ENCODE data around the gene ZNF521. TPM values are rescaled to one million over a fixed set of nuclear protein-coding genes. Genes with fewer than 3 reads are reported as not detected.

Gene ZNF521
- total RNA-seq, 1 donor from 2014 or later: 48.0 TPM

GRCh38 chr18:25345081-25345866 lies 6.7 kb downstream of the ZNF521 start:
- H3K4me1 ChIP-seq (ENCODE audit: insufficient read depth, low read length): peaks cover 5% of the 10 kb centered on the region
- FAIRE-seq (no peak), DNase-seq (ENCODE audit: low read depth) (no peak)
- no peak overlapping the region for H2AFZ ChIP-seq (ENCODE audit: low read depth, low read length)
- H3K9ac ChIP-seq (ENCODE audit: low read length): no peak overlapping the region
- TF ChIP-seq CTCF (IDR thresholded peaks at IDR 0.05; ENCODE audit: insufficient read depth, low read depth, low read length): no peak
- TF ChIP-seq EZH2 (IDR thresholded peaks at IDR 0.05; ENCODE audit: insufficient read depth, low read length): no peak
- H4K20me1 ChIP-seq (ENCODE audit: insufficient read depth, low read length): peaks cover 5% of the 10 kb centered on the region
- no peaks in the 10 kb centered on the region for H3K27me3 Mint-ChIP-seq (ENCODE audit: low read depth, unreplicated experiment)
- no peak overlapping the region for H3K4me3 ChIP-seq (ENCODE audit: insufficient read depth, low read depth, low read length)
- H3K4me3 Mint-ChIP-seq (ENCODE audit: unreplicated experiment): no peak overlapping the region
- H3K79me2 ChIP-seq (ENCODE audit: insufficient read depth, low read length): peaks cover 41% of the 10 kb centered on the region
- no peaks in the 10 kb centered on the region for H3K36me3 ChIP-seq (ENCODE audit: insufficient read depth, low read length)
- H3K27me3 ChIP-seq (ENCODE audit: insufficient read depth, low read length): no peaks in the 10 kb centered on the region
- no peaks in the 10 kb centered on the region for H3K36me3 Mint-ChIP-seq (ENCODE audit: low read depth, unreplicated experiment)
- no peaks in the 10 kb centered on the region for H3K9me3 Mint-ChIP-seq (ENCODE audit: unreplicated experiment)
- no peak overlapping the region for H3K27ac ChIP-seq (ENCODE audit: low read depth, low read length)
- H3K9me3 ChIP-seq (ENCODE audit: insufficient read depth, low read depth, low read length): no peaks in the 10 kb centered on the region
- no peak overlapping the region for H3K4me2 ChIP-seq (ENCODE audit: low read length)
- no peak overlapping the region for H3K27ac Mint-ChIP-seq (ENCODE audit: unreplicated experiment)
- H3K4me1 Mint-ChIP-seq (ENCODE audit: low read depth, unreplicated experiment): peaks cover 17% of the 10 kb centered on the region

DNA sequence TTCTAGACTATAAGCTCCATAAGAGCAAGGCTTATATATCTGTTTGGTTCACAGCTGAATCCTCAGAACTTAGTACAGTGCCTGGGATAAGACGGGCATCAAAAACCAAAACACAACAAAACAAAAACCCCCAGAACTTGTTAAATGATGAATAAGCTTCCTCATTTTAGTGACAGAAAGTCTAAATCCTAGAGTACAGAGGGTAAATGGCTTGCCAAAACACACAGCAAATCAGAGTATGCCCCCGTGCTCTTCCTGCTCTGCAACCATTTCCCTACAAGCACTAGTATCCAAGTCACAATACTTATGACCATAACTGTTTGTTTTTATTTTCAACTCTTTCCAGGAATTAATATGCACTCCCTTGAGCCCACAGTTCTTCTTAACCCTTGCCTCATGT lies 10.1 kb downstream of the ZNF521 start:
- peaks cover 26% of the 10 kb centered on the region for H3K79me2 ChIP-seq (ENCODE audit: insufficient read depth, low read length)
- no peak for DNase-seq (ENCODE audit: low read depth)
- no peaks in the 10 kb centered on the region for H3K36me3 ChIP-seq (ENCODE audit: insufficient read depth, low read length)
- no peak overlapping the region for H3K27ac Mint-ChIP-seq (ENCODE audit: unreplicated experiment)
- no peaks in the 10 kb centered on the region for H3K36me3 Mint-ChIP-seq (ENCODE audit: low read depth, unreplicated experiment)
- no peak overlapping the region for H3K9ac ChIP-seq (ENCODE audit: low read length)
- no peak for FAIRE-seq
- TF ChIP-seq CTCF (IDR thresholded peaks at IDR 0.05; ENCODE audit: insufficient read depth, low read depth, low read length) (no peak), EZH2 (IDR thresholded peaks at IDR 0.05; ENCODE audit: insufficient read depth, low read length) (no peak)
- no peaks in the 10 kb centered on the region for H3K27me3 Mint-ChIP-seq (ENCODE audit: low read depth, unreplicated experiment)
- no peaks in the 10 kb centered on the region for H3K9me3 ChIP-seq (ENCODE audit: insufficient read depth, low read depth, low read length)
- H2AFZ ChIP-seq (ENCODE audit: low read depth, low read length): no peak overlapping the region
- no peaks in the 10 kb centered on the region for H3K9me3 Mint-ChIP-seq (ENCODE audit: unreplicated experiment)
- H3K4me2 ChIP-seq (ENCODE audit: low read length): no peak overlapping the region
- H3K4me3 ChIP-seq (ENCODE audit: insufficient read depth, low read depth, low read length): no peak overlapping the region
- peaks cover 2% of the 10 kb centered on the region for H3K4me1 Mint-ChIP-seq (ENCODE audit: low read depth, unreplicated experiment)
- no peaks in the 10 kb centered on the region for H3K4me1 ChIP-seq (ENCODE audit: insufficient read depth, low read length)
- no peak overlapping the region for H3K27ac ChIP-seq (ENCODE audit: low read depth, low read length)
- no peaks in the 10 kb centered on the region for H3K27me3 ChIP-seq (ENCODE audit: insufficient read depth, low read length)
- no peak overlapping the region for H3K4me3 Mint-ChIP-seq (ENCODE audit: unreplicated experiment)
- no peaks in the 10 kb centered on the region for H4K20me1 ChIP-seq (ENCODE audit: insufficient read depth, low read length)

DNA sequence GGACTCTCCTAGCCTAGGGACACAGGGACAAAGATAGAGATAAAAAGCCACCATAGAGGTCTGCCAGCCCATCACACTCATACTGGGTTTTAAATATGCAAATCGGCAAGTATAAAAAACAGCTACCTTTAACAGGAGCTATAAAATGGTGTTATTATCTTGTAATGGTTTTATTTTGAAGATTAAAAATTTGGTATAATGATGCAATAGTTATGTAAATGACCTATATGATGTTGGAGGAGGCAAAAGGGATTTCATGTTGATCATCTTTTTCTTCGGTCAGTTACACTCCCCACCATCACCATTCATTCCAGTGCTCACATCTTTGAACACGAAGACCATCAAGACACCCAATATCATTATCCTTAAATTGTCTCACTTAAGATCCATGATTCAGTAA lies 11.2 kb downstream of the ZNF521 start:
- TF ChIP-seq CTCF (IDR thresholded peaks at IDR 0.05; ENCODE audit: insufficient read depth, low read depth, low read length) (no peak), EZH2 (IDR thresholded peaks at IDR 0.05; ENCODE audit: insufficient read depth, low read length) (no peak)
- H3K79me2 ChIP-seq (ENCODE audit: insufficient read depth, low read length): peaks cover 21% of the 10 kb centered on the region

More for the DNA sequence above, 11.2 kb downstream of the ZNF521 start:
- Mint-ChIP-seq H3K4me3 (ENCODE audit: unreplicated experiment) (no peak overlapping the region), H3K4me1 (ENCODE audit: low read depth, unreplicated experiment) (no peaks in the 10 kb centered on the region), H3K9me3 (ENCODE audit: unreplicated experiment) (no peaks in the 10 kb centered on the region), H3K27me3 (ENCODE audit: low read depth, unreplicated experiment) (no peaks in the 10 kb centered on the region), H3K36me3 (ENCODE audit: low read depth, unreplicated experiment) (no peaks in the 10 kb centered on the region), H3K27ac (ENCODE audit: unreplicated experiment) (no peak overlapping the region)
- Histone ChIP-seq H2AFZ (ENCODE audit: low read depth, low read length) (no peak overlapping the region), H3K27me3 (ENCODE audit: insufficient read depth, low read length) (no peaks in the 10 kb centered on the region), H4K20me1 (ENCODE audit: insufficient read depth, low read length) (no peaks in the 10 kb centered on the region), H3K27ac (ENCODE audit: low read depth, low read length) (no peak overlapping the region), H3K9ac (ENCODE audit: low read length) (no peak overlapping the region), H3K4me2 (ENCODE audit: low read length) (no peak overlapping the region), H3K36me3 (ENCODE audit: insufficient read depth, low read length) (no peaks in the 10 kb centered on the region), H3K9me3 (ENCODE audit: insufficient read depth, low read depth, low read length) (no peaks in the 10 kb centered on the region), H3K4me3 (ENCODE audit: insufficient read depth, low read depth, low read length) (no peak overlapping the region), H3K4me1 (ENCODE audit: insufficient read depth, low read length) (no peaks in the 10 kb centered on the region)
- no peak for FAIRE-seq
- no peak for DNase-seq (ENCODE audit: low read depth)
